GM21526 (cell line): ENCODE results near the gene ANKRD9.

Experiments
- ATAC-seq: cut with Tn5 transposase; IDR thresholded peaks from one replicate; pipeline ENCODE4 v1.9.1; 2021; ENCODE audit warnings: moderate library complexity; ENCODE audit not compliant: unreplicated experiment, low FRiP score

The ANKRD9 gene

GRCh38 chr14:102500158-102500662, 9.4 kb downstream of the ANKRD9 start:
- no peak for ATAC-seq

GRCh38 chr14:102499401-102500157, 10.0 kb downstream of the ANKRD9 start:
- no peak for ATAC-seq

DNA sequence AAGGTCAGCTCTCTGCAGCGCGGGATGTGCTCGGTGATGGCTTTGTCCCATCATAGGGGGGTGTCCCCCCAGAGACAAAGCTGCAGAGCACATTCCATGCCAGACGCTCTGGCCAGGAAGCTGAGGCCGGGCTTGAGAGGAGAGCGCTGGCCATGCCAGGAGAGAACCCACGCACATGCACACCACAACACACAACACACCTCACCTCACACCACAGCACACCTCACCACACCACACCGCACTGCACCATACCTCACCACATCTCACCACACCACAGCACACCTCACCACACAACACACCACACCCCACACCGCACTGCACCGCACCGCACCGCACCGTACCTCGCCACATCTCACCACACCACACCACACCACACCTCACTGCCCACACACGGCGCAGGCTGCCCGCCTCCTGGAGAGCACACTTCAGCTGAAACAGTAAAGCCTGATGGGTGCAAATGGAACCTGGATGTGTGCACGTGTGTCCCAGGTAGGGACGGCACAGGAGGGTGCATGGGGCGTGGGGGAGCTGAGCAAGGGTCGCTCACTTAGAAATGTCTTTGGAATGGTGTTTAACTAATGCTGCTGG, 10.8 kb downstream of the ANKRD9 start:
- no peak for ATAC-seq

DNA sequence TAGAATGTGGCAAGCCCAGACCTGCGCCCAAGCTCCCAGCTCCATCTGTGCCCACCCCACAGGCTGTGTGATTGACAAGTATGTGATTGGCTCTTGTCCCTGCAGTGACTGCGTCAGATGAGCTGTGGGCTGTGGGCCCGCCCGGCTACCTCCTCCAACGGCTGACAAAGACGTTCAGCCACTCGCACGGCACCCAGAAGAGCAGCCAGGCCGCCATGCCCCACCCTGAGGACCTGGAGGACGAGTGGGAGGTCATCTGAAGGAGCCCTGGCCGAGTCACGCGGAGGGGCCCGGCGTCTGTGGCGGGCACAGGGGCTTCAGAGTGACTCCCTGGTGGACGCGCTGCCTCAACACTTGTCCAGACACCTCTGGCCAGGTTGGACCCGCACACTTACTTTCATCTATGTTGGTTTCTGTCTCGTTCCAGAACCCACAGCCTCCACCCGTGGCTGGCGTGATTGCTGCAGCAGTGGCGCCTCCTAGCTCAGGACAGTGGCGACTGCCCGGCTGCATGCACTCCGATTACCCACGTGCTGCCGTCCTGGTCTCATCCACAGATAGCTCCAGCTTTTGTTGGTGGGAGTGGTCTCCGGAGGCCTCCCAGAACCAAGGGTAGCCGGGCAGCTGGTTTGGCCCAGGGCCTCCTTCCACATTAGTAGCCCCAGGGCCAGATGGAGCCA, 11.4 kb downstream of the ANKRD9 start:
- no peak for ATAC-seq

DNA sequence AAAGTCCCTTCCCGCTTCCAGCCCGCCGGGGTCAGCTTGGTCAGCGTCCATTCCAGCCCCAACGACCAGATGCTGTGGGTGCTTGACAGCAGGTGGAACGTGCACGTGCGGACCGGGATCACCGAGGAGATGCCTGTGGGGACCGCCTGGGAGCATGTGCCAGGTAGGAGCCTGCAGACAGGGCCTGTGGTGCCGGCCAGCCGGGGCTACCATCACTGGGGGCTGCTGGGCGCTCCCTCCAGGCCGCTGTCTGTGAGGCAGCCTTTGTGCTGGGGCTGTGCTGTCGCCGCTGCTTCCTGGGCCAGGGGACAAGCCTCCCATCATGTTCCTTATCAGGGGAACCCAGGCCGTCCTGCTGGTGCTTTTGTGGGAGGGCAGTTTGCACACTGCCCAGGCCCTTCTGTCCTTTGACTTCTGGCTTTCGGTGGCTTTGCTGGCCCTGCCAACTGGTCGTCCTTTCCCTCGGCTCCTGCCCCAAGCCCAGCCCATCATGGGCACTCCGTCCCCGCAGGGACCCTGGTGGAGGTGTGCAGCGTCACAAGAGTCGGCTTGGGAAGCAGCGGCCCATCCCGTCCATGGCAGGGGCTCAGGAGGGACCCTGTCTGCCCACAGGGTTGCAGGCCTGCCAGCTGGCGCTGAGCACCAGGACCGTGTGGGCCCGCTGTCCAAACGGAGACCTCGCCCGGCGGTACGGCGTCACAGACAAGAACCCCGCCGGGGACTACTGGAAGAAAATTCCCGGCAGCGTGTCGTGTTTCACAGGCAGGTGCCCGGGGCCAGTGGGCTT, 12.4 kb downstream of the ANKRD9 start:
- no peak for ATAC-seq

DNA sequence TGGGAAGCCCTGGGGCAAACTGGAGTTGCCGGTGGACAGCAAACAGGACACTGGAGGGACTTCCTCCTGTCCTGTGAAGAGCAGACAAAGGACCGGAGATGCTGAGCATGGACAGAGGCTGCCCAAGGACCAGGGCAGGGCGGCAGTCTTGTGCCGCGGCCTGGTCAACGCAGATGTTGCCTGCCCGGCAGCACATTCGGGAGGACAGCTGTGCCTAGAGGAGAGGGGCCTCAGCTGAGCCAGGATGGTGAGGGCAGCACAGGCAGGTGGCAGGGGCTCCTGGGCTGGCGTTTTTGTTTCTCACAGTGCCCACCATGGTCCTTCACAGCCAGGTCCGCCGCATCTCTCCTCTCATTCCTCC, 13.3 kb downstream of the ANKRD9 start:
- no peak for ATAC-seq

GRCh38 chr14:102495491-102496330, 13.9 kb downstream of the ANKRD9 start:
- ATAC-seq = no peak

DNA sequence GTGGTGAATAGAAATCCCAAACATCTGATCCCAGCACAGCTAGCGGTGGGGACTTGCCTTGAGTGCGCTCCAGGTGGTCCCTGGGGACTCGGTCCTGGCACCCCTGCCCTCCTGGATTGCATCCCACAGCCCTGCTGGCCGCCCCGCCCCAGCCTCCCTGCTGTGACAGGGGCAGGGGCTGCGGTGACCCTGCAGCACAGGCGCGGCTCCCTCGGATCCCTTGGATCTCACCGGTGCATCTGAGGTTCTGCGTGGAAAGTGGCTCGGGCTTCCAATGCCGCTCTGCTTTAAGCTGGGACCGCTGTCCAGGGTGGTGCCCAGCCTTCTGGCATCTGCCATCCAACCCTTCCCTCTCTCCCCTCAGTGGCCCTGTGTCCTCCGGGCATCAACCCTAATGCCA, 16.0 kb downstream of the ANKRD9 start:
- no peak for ATAC-seq

DNA sequence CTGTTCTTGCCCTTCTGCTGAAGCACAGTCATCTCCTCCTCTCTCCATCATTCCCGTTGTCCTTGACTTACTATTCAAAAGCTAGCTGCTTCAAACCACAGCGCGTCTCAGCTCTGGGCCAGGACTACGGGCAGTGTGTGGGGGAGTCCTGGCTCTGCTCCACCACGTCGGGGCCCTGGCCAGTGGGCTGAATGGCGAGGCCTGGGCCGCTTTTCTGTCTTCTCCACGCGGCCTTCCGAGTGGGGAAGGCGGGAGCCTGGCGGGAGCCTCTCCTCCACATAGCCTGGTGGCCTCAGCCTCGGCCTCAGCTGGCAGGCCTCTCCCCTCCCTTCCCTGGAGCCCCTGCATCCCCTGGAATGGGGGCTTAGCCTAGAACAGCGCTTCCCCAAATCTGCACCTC, 16.5 kb downstream of the ANKRD9 start:
- ATAC-seq = no peak

DNA sequence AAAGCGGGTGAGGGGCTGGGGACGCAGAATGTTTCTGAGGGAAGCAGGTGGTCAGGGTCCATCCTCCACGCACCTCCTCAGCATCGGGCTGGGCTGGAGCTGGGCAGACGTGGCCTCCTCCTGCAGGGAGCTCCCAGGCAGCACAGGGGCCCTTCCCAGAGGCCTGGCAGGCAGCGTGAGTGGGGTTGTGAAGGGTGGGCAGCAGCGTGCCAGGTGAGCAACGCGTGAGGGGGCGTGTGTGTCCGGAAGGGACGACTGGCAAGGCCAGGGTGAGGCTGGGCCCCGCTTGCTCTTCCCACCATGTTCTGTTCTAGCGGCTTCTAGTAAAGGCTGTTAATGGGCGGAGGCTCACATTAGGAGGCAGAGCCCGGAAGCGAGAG, 17.1 kb downstream of the ANKRD9 start:
- no peak for ATAC-seq

DNA sequence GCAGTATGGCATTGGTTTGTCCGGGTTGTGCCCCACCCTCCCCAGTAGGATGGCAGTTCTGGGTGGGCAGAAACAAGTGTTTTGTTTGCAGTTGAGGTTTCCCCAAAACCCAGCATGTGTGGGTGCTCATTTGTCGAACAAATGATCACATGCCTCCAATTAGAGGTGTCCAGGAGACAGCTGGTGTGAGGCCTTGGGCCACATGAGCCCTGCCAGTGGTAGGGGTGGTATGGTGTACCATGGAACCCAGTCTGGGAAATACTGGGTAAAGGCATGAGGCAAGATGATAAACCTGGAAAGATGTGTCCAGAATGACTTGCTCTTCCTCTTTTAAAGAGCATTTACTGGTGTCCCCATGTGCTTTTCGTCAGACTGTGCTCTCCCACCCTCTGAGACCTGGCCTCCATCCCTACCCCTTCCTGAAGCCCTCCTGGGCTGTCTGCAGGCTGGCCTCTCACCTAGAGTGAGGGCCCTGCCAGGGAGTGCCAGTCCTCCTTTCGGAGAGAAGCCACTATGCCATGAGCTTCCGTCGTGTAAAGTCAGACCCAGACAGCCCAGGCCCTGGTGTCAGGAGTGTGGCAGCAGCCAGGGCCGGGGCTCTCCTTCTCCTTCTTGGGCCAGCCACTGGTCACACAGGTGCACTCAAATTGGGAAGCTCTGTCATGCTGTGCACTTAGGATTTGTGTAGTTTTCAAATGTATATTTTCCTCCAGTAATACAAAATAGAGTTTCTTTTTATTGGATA, 17.6 kb downstream of the ANKRD9 start:
- ATAC-seq = no peak

DNA sequence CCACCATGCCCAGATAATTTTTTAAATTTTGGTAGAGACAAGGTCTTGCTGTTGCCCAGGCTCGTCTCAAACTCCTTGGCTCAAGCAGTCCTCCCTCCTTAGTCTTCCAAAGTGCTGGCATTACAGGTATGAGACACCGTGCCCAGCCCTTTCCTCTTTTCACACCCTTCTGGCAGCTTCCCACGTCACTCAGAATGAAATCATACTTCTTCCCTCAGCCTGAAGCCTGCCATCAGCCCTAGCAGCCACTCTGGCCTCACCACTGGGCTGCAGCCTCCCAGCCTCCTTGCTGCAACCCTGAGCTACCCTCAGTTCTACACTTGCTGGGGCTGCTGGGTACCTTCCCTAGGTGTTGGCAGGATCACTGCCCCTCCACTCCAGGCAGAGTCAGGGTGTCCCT, 18.2 kb downstream of the ANKRD9 start:
- ATAC-seq = no peak

GRCh38 chr14:102490456-102490855, 19.1 kb downstream of the ANKRD9 start:
- ATAC-seq = no peak

DNA sequence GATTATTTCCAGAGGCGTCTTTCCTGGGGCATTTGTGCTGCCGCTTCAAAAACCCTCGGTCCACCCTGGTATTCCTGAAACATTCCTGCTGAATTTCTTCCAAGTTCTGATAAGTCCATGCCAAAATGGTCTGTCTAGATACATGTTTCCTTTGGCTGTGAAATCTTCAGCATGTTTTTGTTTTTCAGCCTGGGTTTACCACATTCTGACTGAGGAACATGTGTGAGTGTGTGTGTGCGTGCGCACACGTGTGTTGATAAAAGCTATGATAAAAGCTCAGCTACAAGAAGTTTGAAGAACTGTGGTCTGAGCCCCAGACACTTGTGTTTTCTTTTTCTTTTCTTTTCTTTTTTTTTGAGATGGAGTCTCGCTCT, 22.4 kb downstream of the ANKRD9 start:
- ATAC-seq = no peak

GRCh38 chr14:102486513-102487203, 22.9 kb downstream of the ANKRD9 start:
- ATAC-seq = no peak

DNA sequence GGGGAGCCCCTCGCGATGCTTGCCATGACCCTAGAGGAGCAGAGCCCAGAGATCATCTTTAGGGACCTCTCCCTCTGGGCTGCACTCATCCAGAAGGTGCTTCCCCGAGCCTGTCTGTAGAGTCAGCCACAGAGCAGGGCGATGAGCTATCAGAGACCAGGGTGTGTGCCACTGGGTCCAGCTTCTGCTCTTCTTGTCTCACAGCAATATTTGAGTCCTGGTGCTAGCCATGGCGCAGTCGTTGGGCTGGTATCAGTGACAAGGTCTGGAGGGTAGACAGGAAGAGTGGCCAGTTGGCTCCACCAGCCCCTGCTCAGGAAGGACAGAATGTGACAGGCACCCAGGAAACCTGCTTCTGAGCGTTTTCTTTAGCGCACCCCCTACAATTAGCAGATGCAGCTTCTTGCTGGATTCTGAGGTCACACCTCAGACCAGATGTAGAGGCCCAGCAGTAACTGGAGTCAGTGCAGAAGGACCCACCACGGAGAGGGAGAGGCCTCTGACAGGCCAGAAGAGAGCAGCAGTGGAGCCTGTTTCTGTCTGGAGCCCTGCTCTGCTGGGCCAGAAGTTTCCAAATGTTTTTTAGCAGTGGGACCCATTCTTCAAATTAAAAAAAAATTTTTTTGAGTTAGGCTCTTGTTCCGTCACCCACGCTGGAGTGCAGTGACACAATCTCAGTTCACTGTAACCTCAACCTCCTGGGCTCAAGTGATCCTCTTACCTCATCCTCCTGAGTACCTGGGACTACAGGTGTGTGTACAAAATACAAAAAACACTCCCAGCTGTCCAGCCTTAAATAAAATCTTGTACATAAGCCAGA, 23.7 kb downstream of the ANKRD9 start:
- no peak for ATAC-seq

DNA sequence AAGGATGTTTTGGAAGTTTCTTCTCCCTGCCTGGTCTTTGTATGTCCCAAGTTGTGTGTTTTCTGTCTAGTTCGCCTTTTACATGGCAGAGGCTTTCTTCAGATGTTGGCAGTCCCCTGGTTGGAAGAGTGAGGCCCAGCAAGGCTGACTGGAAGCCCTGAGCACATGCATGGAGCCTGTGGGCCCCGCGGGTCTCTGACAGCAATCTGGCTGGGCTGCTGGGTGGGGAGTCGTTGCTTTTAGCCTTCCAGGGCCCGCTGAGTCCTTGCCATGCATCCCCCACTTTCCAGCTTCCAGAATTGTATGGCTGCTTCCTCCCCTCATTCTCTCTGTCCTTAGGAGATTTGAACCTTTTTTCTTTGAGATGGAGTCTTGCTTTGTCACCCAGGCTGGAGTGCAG, 25.3 kb downstream of the ANKRD9 start:
- no peak for ATAC-seq

GRCh38 chr14:102481791-102482238, 27.8 kb downstream of the ANKRD9 start:
- ATAC-seq = no peak
